ENCODE measurements around the gene NDUFB10. TPM values are rescaled to one million over a fixed set of nuclear protein-coding genes. Genes with fewer than 3 reads are reported as not detected.

NDUFB10 gene
- polyA plus RNA-seq, 1 donor from 2014 or later = 217 TPM

GRCh38 chr16:1923299-1924034 is 35.9 kb upstream of the NDUFB10 start:
- TF ChIP-seq POLR2AphosphoS5 (IDR thresholded peaks at IDR 0.05) (no peak), MXI1 (conservative IDR thresholded peaks at IDR 0.05; ENCODE audit: poor library complexity, severe bottlenecking) (no peak), REST (IDR thresholded peaks at IDR 0.05; ENCODE audit: borderline replicate concordance) (no peak), TAF1 (IDR thresholded peaks at IDR 0.05; ENCODE audit: low read depth) (no peak), SMC3 (conservative IDR thresholded peaks at IDR 0.05; ENCODE audit: poor library complexity) (no peak), RAD21 (conservative IDR thresholded peaks at IDR 0.05) (no peak), CTCF (IDR thresholded peaks at IDR 0.05; ENCODE audit: poor library complexity, severe bottlenecking) (peak; percentile 14), EZH2 (IDR thresholded peaks at IDR 0.05; ENCODE audit: borderline replicate concordance, insufficient read depth, low read length, poor library complexity, severe bottlenecking) (no peak)
- H3K4me3 ChIP-seq (ENCODE audit: low read length) = no peak overlapping the region
- H3K9me2 ChIP-seq (ENCODE audit: insufficient read depth, low read length) = no peaks in the 10 kb centered on the region
- H3K9me3 ChIP-seq (ENCODE audit: low read length) = no peaks in the 10 kb centered on the region
- H3K9ac ChIP-seq (ENCODE audit: low read length) = no peak overlapping the region
- no peaks in the 10 kb centered on the region for H3K36me3 ChIP-seq (ENCODE audit: insufficient read depth, low read length)
- no peak overlapping the region for H3K4me2 ChIP-seq (ENCODE audit: low read length)
- no peaks in the 10 kb centered on the region for H3K79me2 ChIP-seq (replicated peaks; ENCODE audit: insufficient read depth, low read length)
- H3K27me3 ChIP-seq (ENCODE audit: insufficient read depth, low read depth, low read length) = peaks cover 40% of the 10 kb centered on the region
- no peaks in the 10 kb centered on the region for H4K20me1 ChIP-seq (ENCODE audit: insufficient read depth)
- H3K27ac ChIP-seq (ENCODE audit: low read length) = no peak overlapping the region
- H3F3A ChIP-seq (ENCODE audit: insufficient read depth, low read length, poor library complexity, severe bottlenecking) = no peaks in the 10 kb centered on the region
- no peak overlapping the region for H2AFZ ChIP-seq (ENCODE audit: low read depth, low read length)

- Histone ChIP-seq H3K4me3 (ENCODE audit: low read length) (no peak overlapping the region), H3K9me3 (ENCODE audit: low read length) (no peaks in the 10 kb centered on the region), H3K27ac (ENCODE audit: low read length) (no peak overlapping the region), H3K9me2 (ENCODE audit: insufficient read depth, low read length) (no peaks in the 10 kb centered on the region), H3K79me2 (replicated peaks; ENCODE audit: insufficient read depth, low read length) (no peaks in the 10 kb centered on the region), H3K27me3 (ENCODE audit: insufficient read depth, low read depth, low read length) (peaks cover 34% of the 10 kb centered on the region), H3K4me2 (ENCODE audit: low read length) (no peak overlapping the region), H2AFZ (ENCODE audit: low read depth, low read length) (no peak overlapping the region), H3F3A (ENCODE audit: insufficient read depth, low read length, poor library complexity, severe bottlenecking) (no peaks in the 10 kb centered on the region), H3K9ac (ENCODE audit: low read length) (no peak overlapping the region), H3K36me3 (ENCODE audit: insufficient read depth, low read length) (no peaks in the 10 kb centered on the region), H4K20me1 (ENCODE audit: insufficient read depth) (no peaks in the 10 kb centered on the region)
- TF ChIP-seq EP300 (conservative IDR thresholded peaks at IDR 0.05; ENCODE audit: poor library complexity, severe bottlenecking) (no peak), CTCF (IDR thresholded peaks at IDR 0.05; ENCODE audit: poor library complexity, severe bottlenecking) (no peak), MXI1 (conservative IDR thresholded peaks at IDR 0.05; ENCODE audit: poor library complexity, severe bottlenecking) (no peak), RAD21 (conservative IDR thresholded peaks at IDR 0.05) (no peak), REST (IDR thresholded peaks at IDR 0.05; ENCODE audit: borderline replicate concordance) (no peak), POLR2AphosphoS5 (IDR thresholded peaks at IDR 0.05) (no peak), SMC3 (conservative IDR thresholded peaks at IDR 0.05; ENCODE audit: poor library complexity) (no peak), EZH2 (IDR thresholded peaks at IDR 0.05; ENCODE audit: borderline replicate concordance, insufficient read depth, low read length, poor library complexity, severe bottlenecking) (no peak), TAF1 (IDR thresholded peaks at IDR 0.05; ENCODE audit: low read depth) (no peak)
These were observed 35.2 kb upstream of the NDUFB10 start for GRCh38 chr16:1924095-1924494.
